Suprapubic skin (tissue), 3 donors: ENCODE measurements around the gene DCBLD1.

ENCODE experiments used
- CTCF ChIP-seq, 2 donors: fragments of 200-600 bp in 1 of 2; fragments of 450-650 bp in 1 of 2; sonication (generic) in 1 of 2; IDR thresholded peaks; one replicate each; pipeline ENCODE4 v1.5.1; 2016 to 2019; ENCODE audit warnings: antibody characterized with exemption in 2 of 2, mild to moderate bottlenecking in 1 of 2, moderate library complexity in 1 of 2
- EP300 ChIP-seq: sonication (generic); formaldehyde crosslinking; IDR thresholded peaks from one replicate; pipeline ENCODE4 v1.6.1; 2017; ENCODE audit warnings: antibody characterized with exemption

GRCh38 chr6:117482240-117483003, at the start of gene DCBLD1:
- TF ChIP-seq CTCF (IDR thresholded peaks at IDR 0.05) (no peak), EP300 (no peak)
